ENCODE measurements around the gene ACAN.

Gene ACAN

GRCh38 chr15:88880944-88881740 lies 77.9 kb downstream of the ACAN start:
- no peak for DNase-seq

GRCh38 chr15:88881775-88882174 lies 78.5 kb downstream of the ACAN start:
- DNase-seq, result no peak

GRCh38 chr15:88882785-88883184 lies 79.5 kb downstream of the ACAN start:
- no peak for DNase-seq

- DNase-seq, result no peak
Measured at GRCh38 chr15:88887068-88887580, 83.9 kb downstream of the ACAN start.

GRCh38 chr15:88888719-88889118 lies 85.5 kb downstream of the ACAN start:
- DNase-seq, result no peak

- DNase-seq, result no peak
Measured at GRCh38 chr15:88890495-88890894, 87.3 kb downstream of the ACAN start.

- DNase-seq, result no peak
Measured at GRCh38 chr15:88891540-88892254, 88.5 kb downstream of the ACAN start.

- peak; percentile 86 for DNase-seq
Measured at GRCh38 chr15:88894348-88894818, 91.1 kb downstream of the ACAN start.

GRCh38 chr15:88894819-88895767 lies 91.9 kb downstream of the ACAN start, which contains the start of gene HAPLN3:
TSS of gene HAPLN3 (minus strand) at chr15:88895544. CDS start at chr15:88887298, 8,246 bp downstream.
- peak; percentile 62 for DNase-seq

GRCh38 chr15:88896333-88897033 lies 93.2 kb downstream of the ACAN start:
- no peak for DNase-seq

GRCh38 chr15:88897142-88897455 lies 93.9 kb downstream of the ACAN start:
- DNase-seq, result no peak

- DNase-seq, result peak; percentile 81
Measured at GRCh38 chr15:88897456-88898194, 94.4 kb downstream of the ACAN start.

- DNase-seq, result no peak
Measured at GRCh38 chr15:88898736-88899135, 95.5 kb downstream of the ACAN start.

- DNase-seq, result no peak
Measured at GRCh38 chr15:88899251-88899650, 96.0 kb downstream of the ACAN start.

GRCh38 chr15:88900309-88900981 lies 97.2 kb downstream of the ACAN start:
- DNase-seq, result no peak

GRCh38 chr15:88900982-88901418 lies 97.8 kb downstream of the ACAN start:
- DNase-seq, result no peak

- DNase-seq, result no peak
Measured at GRCh38 chr15:88901508-88902220, 98.4 kb downstream of the ACAN start.

- DNase-seq, result no peak
Measured at GRCh38 chr15:88902221-88902835, 99.1 kb downstream of the ACAN start.

- DNase-seq, result no peak
Measured at GRCh38 chr15:88902846-88903245, 99.6 kb downstream of the ACAN start.

GRCh38 chr15:88904257-88904623 lies 101.0 kb downstream of the ACAN start:
- DNase-seq, result no peak
